A549 (cell line): ENCODE measurements around the gene SRPRA. TPM values are rescaled to one million over a fixed set of nuclear protein-coding genes. Genes with fewer than 3 reads are reported as not detected.
A peak's percentile ranks its signal among the peaks of the same experiment; 100 is the strongest.

Experiments
- ATAC-seq, 2 experiments: fragments of 200-7000 bp in 1 of 2; fragments of >200 bp in 1 of 2; cut with Nextera tagmentation in 1 of 2; cut with Tn5 transposase in 1 of 2; 3 replicates each; pipeline versions ENCODE4 v1.8.0 to v1.9.1; 2018 to 2020; ENCODE audit warnings: mild to moderate bottlenecking in 1 of 2, moderate library complexity in 1 of 2
- CTCF ChIA-PET: fragments of 300-600 bp; sonication (Branson Sonifier 250); formaldehyde crosslinking; extraction: SDS; loops from one replicate; lab custom pipeline; 2021; ENCODE audit warnings: antibody characterized with exemption, inconsistent platforms; lab: Yijun Ruan, JAX
- POLR2A ChIA-PET: fragments of 350-600 bp; formaldehyde crosslinking; extraction: SDS; loops from one replicate; lab custom pipeline; 2021; ENCODE audit warnings: antibody characterized with exemption, inconsistent platforms; lab: Yijun Ruan, JAX
- DNase-seq, 2 experiments: peaks; one replicate each; pipeline versions ENCODE4 v3.0.0 to v3.0.0-alpha.2; 2011 to 2016; ENCODE audit warnings: low read depth in 1 of 2, low spot score in 1 of 2
- FAIRE-seq: peaks from 2 replicates; lab custom pipeline; 2011; peaks lifted over from hg19 to GRCh38; lab: Jason Lieb, UNC
- H3K27ac ChIP-seq, 2 experiments: fragments of >200 bp; sonication (Bioruptor Twin); formaldehyde crosslinking; 3 replicates each; pipeline ENCODE4 v1.5.1; 2016 to 2017
- H3K4me1 ChIP-seq: fragments of >200 bp; sonication (Bioruptor Twin); formaldehyde crosslinking; 3 replicates; pipeline ENCODE4 v1.6.1; 2016
- H3K4me2 ChIP-seq: fragments of >200 bp; sonication (Bioruptor Twin); formaldehyde crosslinking; 3 replicates; pipeline ENCODE4 v1.6.1; 2016
- H3K4me3 ChIP-seq: fragments of >200 bp; sonication (Bioruptor Twin); formaldehyde crosslinking; 3 replicates; pipeline ENCODE4 v1.5.1; 2016
- H3K9me3 ChIP-seq: fragments of >200 bp; sonication (Bioruptor Twin); formaldehyde crosslinking; 3 replicates; pipeline ENCODE4 v1.6.1; 2016
- BHLHE40 ChIP-seq: IDR thresholded peaks from 2 replicates; pipeline ENCODE4 v1.6.1; 2012; ENCODE audit warnings: low read depth, low read length, inconsistent platforms
- CBX2 ChIP-seq: fragments of 200-600 bp; sonication (generic); IDR thresholded peaks from 2 replicates; pipeline ENCODE4 v1.6.1; 2016; ENCODE audit warnings: low read depth, mild to moderate bottlenecking, borderline replicate concordance
- CEBPB ChIP-seq, 2 experiments: fragments of >200 bp in 1 of 2; sonication (Bioruptor Twin) in 1 of 2; formaldehyde crosslinking in 1 of 2; IDR thresholded peaks; 2 replicates each; pipeline ENCODE4 v1.6.1; 2012 to 2016
- EHF ChIP-seq: fragments of 250-450 bp; sonication (Bioruptor Pico); IDR thresholded peaks from 2 replicates; pipeline ENCODE4 v1.5.0; 2020; ENCODE audit warnings: mild to moderate bottlenecking
- EHMT2 ChIP-seq: fragments of 200-600 bp; sonication (generic); IDR thresholded peaks from 2 replicates; pipeline ENCODE4 v1.6.1; 2016; ENCODE audit warnings: antibody characterized with exemption, low read depth, mild to moderate bottlenecking, moderate library complexity
- ESRRA ChIP-seq: fragments of 150-350 bp; IDR thresholded peaks from 2 replicates; pipeline ENCODE4 v1.6.1; 2014; ENCODE audit warnings: mild to moderate bottlenecking, low read length, borderline replicate concordance
- GATA3 ChIP-seq: IDR thresholded peaks from 2 replicates; pipeline ENCODE4 v1.6.1; 2012; ENCODE audit warnings: borderline replicate concordance
- HDAC2 ChIP-seq: fragments of 200-600 bp; sonication (generic); IDR thresholded peaks from 2 replicates; pipeline ENCODE4 v1.6.1; 2016
- HOXA7 ChIP-seq: fragments of 250-450 bp; sonication (Bioruptor Pico); IDR thresholded peaks from 2 replicates; pipeline ENCODE4 v1.5.0; 2020; ENCODE audit warnings: mild to moderate bottlenecking, moderate library complexity
- HOXB13 ChIP-seq: fragments of 250-450 bp; sonication (Bioruptor Pico); IDR thresholded peaks from 2 replicates; pipeline ENCODE4 v1.5.0; 2020; ENCODE audit warnings: low read depth, mild to moderate bottlenecking, moderate library complexity
- JUNB ChIP-seq: fragments of >200 bp; sonication (Bioruptor Twin); formaldehyde crosslinking; IDR thresholded peaks from 2 replicates; pipeline ENCODE4 v1.6.1; 2016
- KDM1A ChIP-seq: fragments of 200-600 bp; sonication (generic); IDR thresholded peaks from 2 replicates; pipeline ENCODE4 v1.6.1; 2016; ENCODE audit warnings: low read depth, mild to moderate bottlenecking
- KDM5A ChIP-seq: fragments of 200-600 bp; sonication (generic); IDR thresholded peaks from 2 replicates; pipeline ENCODE4 v1.6.1; 2016; ENCODE audit warnings: antibody characterized with exemption, mild to moderate bottlenecking
- MAFK ChIP-seq: fragments of 450-650 bp; IDR thresholded peaks from 2 replicates; pipeline ENCODE4 v1.6.1; 2014; ENCODE audit not compliant: partially characterized antibody
- NPAS2 ChIP-seq: fragments of 250-450 bp; sonication (Bioruptor Pico); IDR thresholded peaks from 2 replicates; pipeline ENCODE4 v1.8.0; 2022; ENCODE audit warnings: mild to moderate bottlenecking, moderate library complexity, borderline replicate concordance
- RAD21 ChIP-seq, 2 experiments: fragments of >200 bp in 1 of 2; sonication (Bioruptor Twin) in 1 of 2; formaldehyde crosslinking in 1 of 2; IDR thresholded peaks in 1 of 2; conservative IDR thresholded peaks in 1 of 2; 2 replicates in 1 of 2; 3 replicates in 1 of 2; pipeline ENCODE4 v1.6.1; 2012 to 2018; ENCODE audit warnings: inconsistent platforms in 1 of 2
- RCOR1 ChIP-seq: fragments of 150-350 bp; IDR thresholded peaks from 2 replicates; pipeline ENCODE4 v1.6.1; 2014; ENCODE audit warnings: antibody characterized with exemption, low read length, low read depth
- SREBF2 ChIP-seq: fragments of 450-650 bp; IDR thresholded peaks from 2 replicates; pipeline ENCODE4 v1.6.1; 2014; ENCODE audit warnings: mild to moderate bottlenecking, moderate library complexity
- TFCP2L1 ChIP-seq: fragments of 250-450 bp; sonication (Bioruptor Pico); IDR thresholded peaks from 2 replicates; pipeline ENCODE4 v1.5.0; 2021; ENCODE audit warnings: mild to moderate bottlenecking
- TP53 ChIP-seq: fragments of 250-450 bp; sonication (Bioruptor Pico); IDR thresholded peaks from 2 replicates; pipeline ENCODE4 v1.5.0; 2021; ENCODE audit warnings: mild to moderate bottlenecking, moderate library complexity
- ZFP36 ChIP-seq: fragments of 450-650 bp; IDR thresholded peaks from 2 replicates; pipeline ENCODE4 v1.6.1; 2014; ENCODE audit warnings: borderline replicate concordance; ENCODE audit not compliant: partially characterized antibody
- WGBS: methylation state at CpG from one replicate; pipeline ENCODE4 v1.1.6; 2017; ENCODE audit errors: missing lambda C conversion rate; 5-methylcytosine and 5-hydroxymethylcytosine counted together
- polyA minus RNA-seq: library from RNA; depleted of rRNA, polyadenylated mRNA; stranded (reverse); fragments of >200 nt; gene quantifications from 2 replicates; pipeline ENCODE4 v1.2.3, GENCODE V29; 2011; rRNA and poly(A)+ RNA removed
- polyA plus RNA-seq, 4 experiments: library from polyadenylated mRNA; depleted of rRNA in 3 of 4; stranded (reverse); fragments of >200 nt; fragmentation: RNase III in 1 of 4; extraction: RNeasy Plus Mini Kit Qiagen cat#74134 plus additional on column Dnase treatment in 1 of 4; gene quantifications; 2 replicates in 3 of 4; 3 replicates in 1 of 4; pipeline ENCODE4 v1.2.3, GENCODE V29; 2011 to 2017
- TF ChIP-seq, protein P1 (sequence below): fragments of 200-600 bp; sonication (generic); IDR thresholded peaks from 2 replicates; pipeline ENCODE4 v1.6.1; 2016; ENCODE audit warnings: antibody characterized with exemption, mild to moderate bottlenecking, moderate library complexity
- TF ChIP-seq, protein P2 (sequence below): IDR thresholded peaks from 2 replicates; pipeline ENCODE4 v1.6.1; 2012
- TF ChIP-seq, protein P3 (sequence below): fragments of >200 bp; sonication (Bioruptor Twin); formaldehyde crosslinking; IDR thresholded peaks from 3 replicates; pipeline ENCODE4 v1.6.1; 2016
- TF ChIP-seq, protein P4 (sequence below): fragments of >200 bp; sonication (Bioruptor Twin); formaldehyde crosslinking; IDR thresholded peaks from 3 replicates; pipeline ENCODE4 v1.5.1; 2016
- TF ChIP-seq, protein P5 (sequence below): IDR thresholded peaks from 2 replicates; pipeline ENCODE4 v1.6.1; 2012; ENCODE audit warnings: low read depth, borderline replicate concordance
- TF ChIP-seq, protein P6 (sequence below): fragments of >200 bp; sonication (Bioruptor Twin); formaldehyde crosslinking; IDR thresholded peaks from 2 replicates; pipeline ENCODE4 v1.6.1; 2016

Gene SRPRA, protein sequence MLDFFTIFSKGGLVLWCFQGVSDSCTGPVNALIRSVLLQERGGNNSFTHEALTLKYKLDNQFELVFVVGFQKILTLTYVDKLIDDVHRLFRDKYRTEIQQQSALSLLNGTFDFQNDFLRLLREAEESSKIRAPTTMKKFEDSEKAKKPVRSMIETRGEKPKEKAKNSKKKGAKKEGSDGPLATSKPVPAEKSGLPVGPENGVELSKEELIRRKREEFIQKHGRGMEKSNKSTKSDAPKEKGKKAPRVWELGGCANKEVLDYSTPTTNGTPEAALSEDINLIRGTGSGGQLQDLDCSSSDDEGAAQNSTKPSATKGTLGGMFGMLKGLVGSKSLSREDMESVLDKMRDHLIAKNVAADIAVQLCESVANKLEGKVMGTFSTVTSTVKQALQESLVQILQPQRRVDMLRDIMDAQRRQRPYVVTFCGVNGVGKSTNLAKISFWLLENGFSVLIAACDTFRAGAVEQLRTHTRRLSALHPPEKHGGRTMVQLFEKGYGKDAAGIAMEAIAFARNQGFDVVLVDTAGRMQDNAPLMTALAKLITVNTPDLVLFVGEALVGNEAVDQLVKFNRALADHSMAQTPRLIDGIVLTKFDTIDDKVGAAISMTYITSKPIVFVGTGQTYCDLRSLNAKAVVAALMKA
- polyA plus RNA-seq (2011; rRNA removed) (92.2 and 99.6 TPM in 2 replicates), polyA plus RNA-seq (2017; fragmentation: RNase III; extraction: RNeasy Plus Mini Kit Qiagen cat#74134 plus additional on column Dnase treatment) (43.1 to 47.1 TPM (median 45.1 TPM) in 3 replicates), polyA minus RNA-seq (105 and 114 TPM in 2 replicates)
- 39.8 and 46.4 TPM in 2 replicates for polyA plus RNA-seq (2012; cell fraction: cytosol; rRNA removed)
- polyA plus RNA-seq (2012; cell fraction: nucleus; rRNA removed): 87.3 and 106 TPM in 2 replicates

DNA sequence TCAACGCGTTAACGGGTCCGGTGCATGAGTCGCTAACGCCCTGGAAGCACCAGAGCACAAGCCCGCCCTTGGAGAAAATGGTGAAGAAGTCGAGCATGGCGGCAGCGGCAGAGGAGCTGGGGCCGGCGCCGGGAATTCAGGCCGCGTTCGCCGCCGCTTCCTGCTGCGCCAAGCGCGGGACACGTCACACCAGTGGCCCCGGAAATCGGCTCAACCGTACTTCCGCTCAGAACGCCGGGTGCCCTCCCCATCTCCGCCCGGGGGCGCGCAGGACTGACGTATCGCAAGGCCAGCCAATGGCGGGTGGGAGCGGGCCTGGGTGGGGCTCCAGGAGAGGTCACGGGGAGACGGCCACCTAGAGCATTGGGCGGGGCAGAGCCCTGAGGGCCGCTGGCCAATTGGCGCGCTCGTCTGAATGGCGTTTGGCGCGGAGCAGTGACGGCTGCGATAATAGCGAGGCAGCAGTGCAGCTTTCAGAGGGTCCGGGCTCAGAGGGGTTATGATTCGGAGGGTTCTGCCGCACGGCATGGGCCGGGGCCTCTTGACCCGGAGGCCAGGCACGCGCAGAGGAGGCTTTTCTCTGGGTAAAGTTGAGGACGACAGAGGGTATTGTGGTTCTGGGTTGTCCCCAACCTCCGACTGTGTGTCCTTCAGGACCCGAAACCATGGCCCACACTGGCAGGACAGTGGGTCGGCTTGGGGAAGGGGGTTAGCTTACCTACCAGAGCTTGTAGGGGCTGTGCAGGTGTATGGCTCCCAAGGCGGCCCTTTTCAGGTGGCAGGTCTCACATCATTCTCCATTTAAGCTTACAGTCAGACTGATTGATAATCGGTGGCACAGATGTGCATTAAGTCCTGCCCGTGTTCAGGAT, at the start of gene SRPRA, which contains the start of gene FOXRED1:
TSS of gene SRPRA (minus strand) at position 188 of the 872 bp plus-strand sequence. CDS start at position 97, 91 bp downstream.
TSS of gene FOXRED1 (plus strand) at position 447 of the 872 bp plus-strand sequence. CDS start at position 500, 53 bp downstream.
- peak within 1 kb of the TSS; percentile 95 to 97 for H3K27ac ChIP-seq
- DNase-seq (peak; percentile 97), FAIRE-seq (no peak), ATAC-seq (peak; percentile 97 to 98)
- H3K4me3 ChIP-seq: peak within 1 kb of the TSS; percentile 71
- peaks cover 14% of the 10 kb centered on the region; the same call in 2 of the 3 replicates for H3K4me1 ChIP-seq
- CTCF ChIA-PET: interaction anchor here (1.1 kb wide), 1 partner anchor 25 kb away, joined by 3 read pairs; no protein-coding TSS in a partner anchor
- no peaks in the 10 kb centered on the region for H3K9me3 ChIP-seq
- peak within 1 kb of the TSS; percentile 95 for H3K4me2 ChIP-seq
- POLR2A ChIA-PET: interaction anchor here (0.5 to 1.7 kb wide), 5 partner anchors 9 to 1105 kb away, joined by 3 to 6 read pairs (median 3); partner anchors contain the start of genes FAM118B and RPUSD4
- 0% methylated on average over 20 of the region's 64 CpGs for WGBS
- TF ChIP-seq, protein P1, sequence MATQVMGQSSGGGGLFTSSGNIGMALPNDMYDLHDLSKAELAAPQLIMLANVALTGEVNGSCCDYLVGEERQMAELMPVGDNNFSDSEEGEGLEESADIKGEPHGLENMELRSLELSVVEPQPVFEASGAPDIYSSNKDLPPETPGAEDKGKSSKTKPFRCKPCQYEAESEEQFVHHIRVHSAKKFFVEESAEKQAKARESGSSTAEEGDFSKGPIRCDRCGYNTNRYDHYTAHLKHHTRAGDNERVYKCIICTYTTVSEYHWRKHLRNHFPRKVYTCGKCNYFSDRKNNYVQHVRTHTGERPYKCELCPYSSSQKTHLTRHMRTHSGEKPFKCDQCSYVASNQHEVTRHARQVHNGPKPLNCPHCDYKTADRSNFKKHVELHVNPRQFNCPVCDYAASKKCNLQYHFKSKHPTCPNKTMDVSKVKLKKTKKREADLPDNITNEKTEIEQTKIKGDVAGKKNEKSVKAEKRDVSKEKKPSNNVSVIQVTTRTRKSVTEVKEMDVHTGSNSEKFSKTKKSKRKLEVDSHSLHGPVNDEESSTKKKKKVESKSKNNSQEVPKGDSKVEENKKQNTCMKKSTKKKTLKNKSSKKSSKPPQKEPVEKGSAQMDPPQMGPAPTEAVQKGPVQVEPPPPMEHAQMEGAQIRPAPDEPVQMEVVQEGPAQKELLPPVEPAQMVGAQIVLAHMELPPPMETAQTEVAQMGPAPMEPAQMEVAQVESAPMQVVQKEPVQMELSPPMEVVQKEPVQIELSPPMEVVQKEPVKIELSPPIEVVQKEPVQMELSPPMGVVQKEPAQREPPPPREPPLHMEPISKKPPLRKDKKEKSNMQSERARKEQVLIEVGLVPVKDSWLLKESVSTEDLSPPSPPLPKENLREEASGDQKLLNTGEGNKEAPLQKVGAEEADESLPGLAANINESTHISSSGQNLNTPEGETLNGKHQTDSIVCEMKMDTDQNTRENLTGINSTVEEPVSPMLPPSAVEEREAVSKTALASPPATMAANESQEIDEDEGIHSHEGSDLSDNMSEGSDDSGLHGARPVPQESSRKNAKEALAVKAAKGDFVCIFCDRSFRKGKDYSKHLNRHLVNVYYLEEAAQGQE: no peak
- TF ChIP-seq KDM5A (peak; percentile 69; the same call in 1 of the 2 replicates), NPAS2 (CRISPR knock-in tag) (no peak), RCOR1 (no peak), BHLHE40 (no peak), GATA3 (no peak), HOXB13 (CRISPR knock-in tag) (no peak), HDAC2 (no peak), EHMT2 (no peak), EHF (CRISPR knock-in tag) (no peak), ESRRA (no peak), SREBF2 (no peak), HOXA7 (CRISPR knock-in tag) (no peak), TP53 (no peak), MAFK (no peak), TFCP2L1 (CRISPR knock-in tag) (no peak), RAD21 (conservative IDR thresholded peaks at IDR 0.05 in 1 of 2, IDR thresholded peaks at IDR 0.05 in 1 of 2) (no peak), JUNB (no peak), CEBPB (IDR thresholded peaks at IDR 0.05) (no peak), ZFP36 (no peak), KDM1A (no peak), CBX2 (no peak)
- TF ChIP-seq, protein P2, sequence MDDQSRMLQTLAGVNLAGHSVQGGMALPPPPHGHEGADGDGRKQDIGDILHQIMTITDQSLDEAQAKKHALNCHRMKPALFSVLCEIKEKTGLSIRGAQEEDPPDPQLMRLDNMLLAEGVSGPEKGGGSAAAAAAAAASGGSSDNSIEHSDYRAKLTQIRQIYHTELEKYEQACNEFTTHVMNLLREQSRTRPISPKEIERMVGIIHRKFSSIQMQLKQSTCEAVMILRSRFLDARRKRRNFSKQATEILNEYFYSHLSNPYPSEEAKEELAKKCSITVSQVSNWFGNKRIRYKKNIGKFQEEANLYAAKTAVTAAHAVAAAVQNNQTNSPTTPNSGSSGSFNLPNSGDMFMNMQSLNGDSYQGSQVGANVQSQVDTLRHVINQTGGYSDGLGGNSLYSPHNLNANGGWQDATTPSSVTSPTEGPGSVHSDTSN: no peak
- TF ChIP-seq, protein P3, sequence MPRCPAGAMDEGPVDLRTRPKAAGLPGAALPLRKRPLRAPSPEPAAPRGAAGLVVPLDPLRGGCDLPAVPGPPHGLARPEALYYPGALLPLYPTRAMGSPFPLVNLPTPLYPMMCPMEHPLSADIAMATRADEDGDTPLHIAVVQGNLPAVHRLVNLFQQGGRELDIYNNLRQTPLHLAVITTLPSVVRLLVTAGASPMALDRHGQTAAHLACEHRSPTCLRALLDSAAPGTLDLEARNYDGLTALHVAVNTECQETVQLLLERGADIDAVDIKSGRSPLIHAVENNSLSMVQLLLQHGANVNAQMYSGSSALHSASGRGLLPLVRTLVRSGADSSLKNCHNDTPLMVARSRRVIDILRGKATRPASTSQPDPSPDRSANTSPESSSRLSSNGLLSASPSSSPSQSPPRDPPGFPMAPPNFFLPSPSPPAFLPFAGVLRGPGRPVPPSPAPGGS: 0 out of 3 replicates have a peak, but pooled peaks have one; percentile 36
- TF ChIP-seq, protein P4, sequence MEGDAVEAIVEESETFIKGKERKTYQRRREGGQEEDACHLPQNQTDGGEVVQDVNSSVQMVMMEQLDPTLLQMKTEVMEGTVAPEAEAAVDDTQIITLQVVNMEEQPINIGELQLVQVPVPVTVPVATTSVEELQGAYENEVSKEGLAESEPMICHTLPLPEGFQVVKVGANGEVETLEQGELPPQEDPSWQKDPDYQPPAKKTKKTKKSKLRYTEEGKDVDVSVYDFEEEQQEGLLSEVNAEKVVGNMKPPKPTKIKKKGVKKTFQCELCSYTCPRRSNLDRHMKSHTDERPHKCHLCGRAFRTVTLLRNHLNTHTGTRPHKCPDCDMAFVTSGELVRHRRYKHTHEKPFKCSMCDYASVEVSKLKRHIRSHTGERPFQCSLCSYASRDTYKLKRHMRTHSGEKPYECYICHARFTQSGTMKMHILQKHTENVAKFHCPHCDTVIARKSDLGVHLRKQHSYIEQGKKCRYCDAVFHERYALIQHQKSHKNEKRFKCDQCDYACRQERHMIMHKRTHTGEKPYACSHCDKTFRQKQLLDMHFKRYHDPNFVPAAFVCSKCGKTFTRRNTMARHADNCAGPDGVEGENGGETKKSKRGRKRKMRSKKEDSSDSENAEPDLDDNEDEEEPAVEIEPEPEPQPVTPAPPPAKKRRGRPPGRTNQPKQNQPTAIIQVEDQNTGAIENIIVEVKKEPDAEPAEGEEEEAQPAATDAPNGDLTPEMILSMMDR: no peak
- TF ChIP-seq, protein P5, sequence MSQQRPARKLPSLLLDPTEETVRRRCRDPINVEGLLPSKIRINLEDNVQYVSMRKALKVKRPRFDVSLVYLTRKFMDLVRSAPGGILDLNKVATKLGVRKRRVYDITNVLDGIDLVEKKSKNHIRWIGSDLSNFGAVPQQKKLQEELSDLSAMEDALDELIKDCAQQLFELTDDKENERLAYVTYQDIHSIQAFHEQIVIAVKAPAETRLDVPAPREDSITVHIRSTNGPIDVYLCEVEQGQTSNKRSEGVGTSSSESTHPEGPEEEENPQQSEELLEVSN: no peak
- TF ChIP-seq, protein P6, sequence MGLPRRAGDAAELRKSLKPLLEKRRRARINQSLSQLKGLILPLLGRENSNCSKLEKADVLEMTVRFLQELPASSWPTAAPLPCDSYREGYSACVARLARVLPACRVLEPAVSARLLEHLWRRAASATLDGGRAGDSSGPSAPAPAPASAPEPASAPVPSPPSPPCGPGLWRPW: no peak
